B cell (primary cell): ENCODE results near the gene KRT37. TPM values are rescaled to one million over a fixed set of nuclear protein-coding genes. Genes with fewer than 3 reads are reported as not detected.

Experiments
- ATAC-seq: fragments of 200-7000 bp; cut with Tn5 transposase; one replicate; pipeline ENCODE4 v1.10.0; 2021; ENCODE audit warnings: low read depth, mild to moderate bottlenecking, moderate number of reproducible peaks, moderate library complexity
- CTCF ChIA-PET: fragments of 350-600 bp; sonication (Branson Sonifier 250); formaldehyde crosslinking; loops from one replicate; lab custom pipeline; 2021; ENCODE audit warnings: antibody characterized with exemption, inconsistent platforms; lab: Charles Lee
- POLR2A ChIA-PET: fragments of 350-600 bp; sonication (Branson Sonifier 250); formaldehyde crosslinking; loops from one replicate; lab custom pipeline; 2021; ENCODE audit warnings: antibody characterized with exemption; lab: Charles Lee
- DNase-seq: peaks from one replicate; pipeline ENCODE4 v3.0.0; 2013
- H2AFZ ChIP-seq: 2 replicates; pipeline ENCODE4 v1.6.1; 2012; ENCODE audit warnings: mild to moderate bottlenecking, low read depth, low read length; ENCODE audit not compliant: insufficient read depth, poor library complexity, severe bottlenecking
- H3K27ac ChIP-seq, 2 donors: 1 replicate in 1 of 2; 2 replicates in 1 of 2; pipeline ENCODE4 v1.5.1; 2012 to 2013; ENCODE audit warnings: low read length in 2 of 2, mild to moderate bottlenecking in 2 of 2, moderate library complexity in 1 of 2
- H3K27me3 ChIP-seq, 4 experiments: fragments of 200-600 bp in 1 of 4; sonication (generic) in 1 of 4; replicated peaks in 1 of 4; 1 replicate in 2 of 4; 2 replicates in 2 of 4; pipeline versions ENCODE4 v1.6.1 to v1.7.0; 2013 to 2016; ENCODE audit warnings: low read length in 3 of 4, mild to moderate bottlenecking in 2 of 4, mixed read lengths in 1 of 4, moderate library complexity in 1 of 4; ENCODE audit not compliant: insufficient read depth in 4 of 4, control insufficient read depth in 3 of 4; ENCODE audit errors: control extremely low read depth in 1 of 4
- H3K36me3 ChIP-seq, 2 experiments: replicated peaks in 1 of 2; 1 replicate in 1 of 2; 2 replicates in 1 of 2; pipeline versions ENCODE4 v1.6.1 to v1.7.1; 2013; ENCODE audit warnings: low read length in 1 of 2; ENCODE audit not compliant: insufficient read depth in 2 of 2, control insufficient read depth in 1 of 2; ENCODE audit errors: control extremely low read depth in 1 of 2, extremely low read depth in 1 of 2
- H3K4me1 ChIP-seq, 2 donors: fragments of 200-600 bp in 1 of 2; sonication (generic) in 1 of 2; 1 replicate in 1 of 2; 2 replicates in 1 of 2; pipeline versions ENCODE4 v1.5.1 to v1.6.1; 2013 to 2017; ENCODE audit warnings: low read length in 2 of 2; ENCODE audit not compliant: control insufficient read depth in 2 of 2, insufficient read depth in 2 of 2
- H3K4me2 ChIP-seq: replicated peaks from 2 replicates; pipeline ENCODE3; 2012; ENCODE audit warnings: mild to moderate bottlenecking, low read depth, low read length; ENCODE audit not compliant: poor library complexity, severe bottlenecking
- H3K4me3 ChIP-seq, 5 experiments: fragments of 200-600 bp in 1 of 5; sonication (generic) in 1 of 5; 1 replicate in 3 of 5; 2 replicates in 2 of 5; pipeline versions ENCODE4 v1.5.1 to v1.7.0; 2011 to 2016; ENCODE audit warnings: low read length in 4 of 5, mild to moderate bottlenecking in 4 of 5, low read depth in 2 of 5, control low read depth in 1 of 5, moderate library complexity in 1 of 5; ENCODE audit not compliant: insufficient read depth in 1 of 5; ENCODE audit errors: control extremely low read depth in 1 of 5, extremely low read depth in 1 of 5
- H3K79me2 ChIP-seq: fragments of 200-600 bp; sonication (generic); one replicate; pipeline ENCODE4 v1.6.0; 2016; ENCODE audit warnings: low read length; ENCODE audit not compliant: control insufficient read depth, insufficient read depth
- H3K9ac ChIP-seq: fragments of 200-600 bp; sonication (generic); 2 replicates; pipeline ENCODE4 v1.6.1; 2017; ENCODE audit warnings: mild to moderate bottlenecking, low read length, moderate library complexity
- H3K9me3 ChIP-seq, 3 donors: one replicate each; pipeline versions ENCODE4 v1.6.1 to v1.7.1; 2013; ENCODE audit warnings: low read length in 2 of 3; ENCODE audit not compliant: control insufficient read depth in 2 of 3, insufficient read depth in 1 of 3; ENCODE audit errors: control extremely low read depth in 1 of 3
- H4K20me1 ChIP-seq: 2 replicates; pipeline ENCODE4 v1.6.0; 2012; ENCODE audit warnings: mild to moderate bottlenecking, low read length; ENCODE audit not compliant: insufficient read depth, control insufficient read depth, poor library complexity, severe bottlenecking
- H3K27ac Mint-ChIP-seq: one replicate; pipeline ENCODE4 v1.8.0; 2021; ENCODE audit warnings: mixed read lengths
- H3K27me3 Mint-ChIP-seq: one replicate; pipeline ENCODE4 v1.8.0; 2021; ENCODE audit warnings: mixed read lengths
- H3K4me1 Mint-ChIP-seq: one replicate; pipeline ENCODE4 v1.8.0; 2021; ENCODE audit warnings: mixed read lengths
- H3K4me3 Mint-ChIP-seq: one replicate; pipeline ENCODE4 v1.8.0; 2021; ENCODE audit warnings: mixed read lengths
- H3K9me3 Mint-ChIP-seq: one replicate; pipeline ENCODE4 v1.8.0; 2022; ENCODE audit warnings: mixed read lengths; ENCODE audit not compliant: insufficient read depth
- CTCF ChIP-seq: fragments of 200-600 bp; IDR thresholded peaks from one replicate; pipeline ENCODE4 v1.8.0; 2022; ENCODE audit warnings: antibody characterized with exemption, mild to moderate bottlenecking
- EZH2 ChIP-seq: IDR thresholded peaks from 2 replicates; pipeline ENCODE4 v1.6.1; 2012; ENCODE audit warnings: borderline replicate concordance, low read depth, mild to moderate bottlenecking, moderate library complexity, low read length; ENCODE audit not compliant: insufficient read depth, poor library complexity, severe bottlenecking
- WGBS: methylation state at CpG from one replicate; pipeline ENCODE4 v1.1.5; 2013; ENCODE audit warnings: missing lambda C conversion rate; ENCODE audit not compliant: insufficient coverage; 5-methylcytosine and 5-hydroxymethylcytosine counted together
- intact Hi-C: fragments of 100-400 bp; cut with micrococcal nuclease; formaldehyde crosslinking; loops from one replicate; pipeline ENCODE4 v1.10.0; 2022
- polyA plus RNA-seq: library from polyadenylated mRNA; depleted of rRNA; stranded (reverse); fragments of >200 nt; gene quantifications from 2 replicates; pipeline ENCODE4 v1.2.3, GENCODE V29; 2012
- total RNA-seq, 2 donors: library from RNA; stranded (reverse); fragments of 120-200 nt in 1 of 2; gene quantifications; 1 replicate in 1 of 2; 2 replicates in 1 of 2; pipeline versions ENCODE4 v1.2.3 to v1.2.4, GENCODE V29; 2013 to 2022

Gene KRT37
- total and polyA plus RNA-seq, 2 donors (not counting 1 experiment from before 2014, with no cell fraction given), result not detected

DNA sequence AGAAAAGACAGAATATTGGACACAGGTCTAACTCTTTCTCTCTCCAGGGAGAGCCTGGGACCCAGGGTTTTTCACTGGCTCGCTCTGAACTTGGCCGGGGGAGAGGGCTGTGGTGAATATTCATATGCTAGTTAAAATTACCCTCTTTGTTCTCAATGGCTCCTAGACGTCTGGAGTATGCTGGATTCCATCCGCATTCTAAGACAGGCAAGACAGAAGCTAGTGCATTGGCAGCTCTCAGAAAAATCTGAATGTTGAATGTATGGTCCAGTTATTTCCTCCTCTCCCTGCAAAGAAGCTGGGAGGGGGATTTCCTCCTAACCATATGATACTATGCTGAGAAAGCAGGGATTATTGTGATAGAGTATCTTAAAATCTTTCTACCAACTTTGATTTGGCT lies 36.7 kb downstream of the KRT37 start:
- peaks cover 36% of the 10 kb centered on the region for H3K27me3 Mint-ChIP-seq
- H4K20me1 ChIP-seq, result no peaks in the 10 kb centered on the region
- H3K27ac ChIP-seq, result no peak overlapping the region
- no peaks in the 10 kb centered on the region for H3K4me1 Mint-ChIP-seq
- no peaks in the 10 kb centered on the region for H3K4me1 ChIP-seq
- H3K4me2 ChIP-seq, result no peak overlapping the region
- intact Hi-C loops, result no loop called here
- no CpG with 5 or more reads among the region's 4 CpGs for WGBS
- H3K36me3 ChIP-seq, result no peaks in the 10 kb centered on the region
- no peak for TF ChIP-seq EZH2
- no peak for TF ChIP-seq CTCF
- peaks cover 13% of the 10 kb centered on the region for H3K9me3 Mint-ChIP-seq
- no peak overlapping the region for H3K4me3 ChIP-seq
- peaks cover 0 to 15% (median 11%) of the 10 kb centered on the region in 3 donors for H3K9me3 ChIP-seq
- H2AFZ ChIP-seq, result no peak overlapping the region
- ATAC-seq (no peak), DNase-seq (no peak)
- no peak overlapping the region for H3K27ac Mint-ChIP-seq
- peaks cover 0 to 13% (median 3%) of the 10 kb centered on the region in 4 experiments for H3K27me3 ChIP-seq
- POLR2A ChIA-PET, result no interaction called here
- H3K9ac ChIP-seq, result no peak overlapping the region
- no peak overlapping the region for H3K4me3 Mint-ChIP-seq
- CTCF ChIA-PET, result no interaction called here
- no peaks in the 10 kb centered on the region for H3K79me2 ChIP-seq

DNA sequence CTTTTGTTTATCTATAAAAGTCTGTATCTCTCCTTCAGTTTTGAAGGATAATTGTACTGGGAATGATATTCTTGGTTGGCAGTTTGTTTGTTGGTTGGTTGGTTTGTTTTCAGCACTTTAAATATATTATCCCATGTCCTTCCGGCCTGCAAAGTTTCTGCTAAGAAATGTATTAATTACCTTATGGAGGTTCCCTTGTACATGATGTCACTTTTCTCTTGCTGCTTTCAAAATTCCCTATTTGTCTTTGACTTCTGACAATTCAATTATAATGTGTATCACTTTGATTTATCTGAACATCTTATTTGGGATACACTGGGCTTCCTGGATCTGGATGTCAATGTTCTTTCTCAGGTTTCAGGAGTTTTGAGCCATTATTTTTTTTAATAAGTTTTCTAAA lies 38.2 kb downstream of the KRT37 start:
- no peak overlapping the region for H3K4me2 ChIP-seq
- DNase-seq (no peak), ATAC-seq (no peak)
- H3K4me1 Mint-ChIP-seq, result no peaks in the 10 kb centered on the region
- no peaks in the 10 kb centered on the region for H3K4me1 ChIP-seq
- H3K79me2 ChIP-seq, result no peaks in the 10 kb centered on the region
- TF ChIP-seq CTCF (no peak), EZH2 (no peak)
- ChIA-PET POLR2A (no interaction called here), CTCF (no interaction called here)
- peaks cover 0 to 15% (median 11%) of the 10 kb centered on the region in 3 donors for H3K9me3 ChIP-seq
- no peak overlapping the region for H3K9ac ChIP-seq
- H3K27me3 ChIP-seq, result peaks cover 0 to 12% (median 3%) of the 10 kb centered on the region in 4 experiments
- WGBS, result no CpG with 5 or more reads among the region's 1 CpG
- H4K20me1 ChIP-seq, result no peaks in the 10 kb centered on the region
- intact Hi-C loops, result no loop called here
- H3K4me3 Mint-ChIP-seq, result no peak overlapping the region
- peaks cover 25% of the 10 kb centered on the region for H3K27me3 Mint-ChIP-seq
- H3K27ac Mint-ChIP-seq, result no peak overlapping the region
- no peak overlapping the region for H2AFZ ChIP-seq
- no peaks in the 10 kb centered on the region for H3K36me3 ChIP-seq
- peaks cover 13% of the 10 kb centered on the region for H3K9me3 Mint-ChIP-seq
- no peak overlapping the region for H3K27ac ChIP-seq
- no peak overlapping the region for H3K4me3 ChIP-seq
